Transverse colon (tissue), 4 donors: ENCODE results near the gene REM2. TPM values are rescaled to one million over a fixed set of nuclear protein-coding genes. Genes with fewer than 3 reads are reported as not detected.

Source experiments
- DNase-seq: peaks from one replicate; pipeline ENCODE4 v3.0.0-alpha.2; 2019
- H3K27ac ChIP-seq, 4 donors: fragments of 200-600 bp; sonication (generic); 2 replicates each; pipeline ENCODE4 v1.5.1; 2016 to 2018; ENCODE audit warnings: inconsistent platforms in 4 of 4
- H3K27me3 ChIP-seq: fragments of 200-600 bp; sonication (generic); 2 replicates; pipeline ENCODE4 v1.5.1; 2017; ENCODE audit warnings: inconsistent platforms
- H3K36me3 ChIP-seq, 4 donors: fragments of 200-600 bp; sonication (generic); 2 replicates each; pipeline ENCODE4 v1.5.1; 2017 to 2019; ENCODE audit warnings: inconsistent platforms in 4 of 4
- H3K4me1 ChIP-seq, 4 donors: fragments of 200-600 bp; sonication (generic); 2 replicates each; pipeline ENCODE4 v1.5.1; 2017 to 2020; ENCODE audit warnings: inconsistent platforms in 4 of 4
- H3K4me3 ChIP-seq, 4 donors: fragments of 200-600 bp; sonication (generic); 1 replicate in 1 of 4; 2 replicates in 3 of 4; pipeline versions ENCODE4 v1.5.1 to v1.6.1; 2017 to 2019; ENCODE audit warnings: inconsistent platforms in 4 of 4
- H3K9me3 ChIP-seq, 2 donors: fragments of 200-600 bp; sonication (generic); 2 replicates each; pipeline ENCODE4 v1.5.1; 2017 to 2019; ENCODE audit warnings: inconsistent platforms in 2 of 2
- EP300 ChIP-seq: sonication (generic); formaldehyde crosslinking; IDR thresholded peaks from one replicate; pipeline ENCODE4 v1.6.1; 2017; ENCODE audit warnings: antibody characterized with exemption, low read depth
- POLR2A ChIP-seq: fragments of 450-650 bp; IDR thresholded peaks from one replicate; pipeline ENCODE4 v1.6.1; 2016; ENCODE audit warnings: antibody characterized with exemption, mild to moderate bottlenecking, moderate library complexity
- POLR2AphosphoS5 ChIP-seq, 3 donors: sonication (generic); formaldehyde crosslinking; IDR thresholded peaks; one replicate each; pipeline ENCODE4 v1.6.1; 2016; ENCODE audit warnings: antibody characterized with exemption in 3 of 3
- WGBS, 2 donors: methylation state at CpG; one replicate each; pipeline ENCODE4 v1.1.5; 2018; ENCODE audit warnings: low coverage in 1 of 2; 5-methylcytosine and 5-hydroxymethylcytosine counted together
- in situ Hi-C, 4 donors: fragments of 200-750 bp; cut with MboI; loops; one replicate each; pipeline versions ENCODE4 v1.15.0 to v1.15.1; 2017; ENCODE audit warnings: low sequenced_read_pairs in 3 of 4, low pct_ligation_motif_present in 1 of 4, low pct_unique_long_range_greater_than_20kb in 1 of 4
- intact Hi-C: fragments of 100-400 bp; cut with DNase I; formaldehyde crosslinking; loops from one replicate; pipeline ENCODE4 v1.15.1; 2023; ENCODE audit warnings: low total_unique reads
- total RNA-seq, 4 donors: library from RNA; depleted of rRNA; stranded (reverse); fragments of >200 nt; gene quantifications; one replicate each; pipeline ENCODE4 v1.1.0, GENCODE V29; 2016
- TF ChIP-seq, protein P1 (sequence below), 5 experiments: fragments of 200-600 bp in 3 of 5; fragments of 450-650 bp in 2 of 5; sonication (generic) in 3 of 5; IDR thresholded peaks; 1 replicate in 2 of 5; 2 replicates in 3 of 5; pipeline ENCODE4 v1.5.1; 2016 to 2017; ENCODE audit warnings: antibody characterized with exemption in 5 of 5, inconsistent platforms in 3 of 5, mild to moderate bottlenecking in 2 of 5, moderate library complexity in 1 of 5

The REM2 gene
- total RNA-seq, 4 donors from 2014 or later = 0.27 to 5.2 (median 2.1) TPM; not detected in 1

DNA sequence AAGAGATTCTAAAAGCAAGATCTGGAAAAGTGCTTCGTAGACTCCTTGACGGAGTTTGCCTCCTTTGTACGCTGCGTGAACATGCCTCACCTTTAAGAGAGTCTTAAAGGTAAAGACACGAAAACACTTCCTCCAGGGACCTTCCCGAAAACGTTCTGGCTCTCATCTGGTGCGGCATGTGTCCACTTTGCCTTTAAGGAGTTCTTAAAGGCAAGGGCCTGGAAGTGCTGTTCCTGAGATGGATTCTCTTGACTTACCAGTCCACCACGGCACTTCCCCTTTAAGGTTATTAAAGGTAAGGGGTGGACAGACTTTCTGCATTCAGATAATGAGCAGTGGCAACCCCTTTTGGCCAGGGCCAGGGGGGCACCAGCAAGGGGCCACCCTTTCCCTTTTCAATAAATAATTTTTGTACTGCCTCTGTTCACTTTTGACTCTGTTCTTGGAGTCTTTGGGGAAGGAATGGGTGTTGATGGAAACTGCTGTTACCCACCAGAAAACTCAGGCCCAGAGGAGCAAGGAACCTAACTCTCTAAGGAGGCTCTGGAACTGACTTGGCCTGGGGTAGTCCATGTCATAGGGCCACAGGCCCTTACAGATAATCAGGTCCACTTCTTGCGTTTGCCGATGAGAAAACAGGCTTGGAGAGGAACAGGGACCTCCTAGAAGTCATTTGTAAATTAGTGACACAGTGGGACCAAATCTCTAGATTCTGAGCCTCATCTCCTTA, 4.4 kb downstream of the REM2 start:
- Histone ChIP-seq H3K4me3 (peak overlapping the region; percentile 45 to 65 (median 51)), H3K36me3 (no peaks in the 10 kb centered on the region), H3K27me3 (no peaks in the 10 kb centered on the region), H3K4me1 (peaks cover 13 to 40% (median 13%) of the 10 kb centered on the region in 4 donors), H3K9me3 (no peaks in the 10 kb centered on the region), H3K27ac (peak overlapping the region; percentile 82 to 88 (median 88))
- in situ Hi-C loops (no loop called here), intact Hi-C loops (no loop called here)
- TF ChIP-seq POLR2AphosphoS5 (IDR thresholded peaks at IDR 0.05) = peak in 1 of 3 donors; percentile 19
- no peak for TF ChIP-seq EP300
- 0 to 24% methylated on average over 4 to 11 of the region's 11 CpGs for WGBS, 2 donors
- DNase-seq = peak; percentile 78

DNA sequence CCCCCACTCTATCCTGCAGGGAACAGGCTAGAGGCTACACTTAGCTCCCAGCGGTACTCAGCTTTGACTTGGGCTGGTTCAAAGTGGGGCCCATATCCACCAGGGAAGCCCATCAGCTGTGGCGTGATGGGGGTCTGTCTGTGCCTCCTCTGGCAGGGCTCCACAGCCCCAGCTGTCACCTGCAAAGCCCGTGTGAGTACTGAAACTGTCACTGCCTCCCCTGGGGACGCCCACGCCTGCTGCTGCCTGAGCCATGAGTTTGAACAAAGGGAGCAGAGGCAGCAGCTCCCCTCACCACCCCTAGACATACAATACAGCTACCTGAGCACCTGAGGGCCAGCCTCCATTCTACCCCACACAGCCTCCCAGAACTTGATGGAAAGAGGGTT, 5.0 kb downstream of the REM2 start:
- Histone ChIP-seq H3K36me3 (no peaks in the 10 kb centered on the region), H3K4me1 (peaks cover 9 to 35% (median 10%) of the 10 kb centered on the region in 4 donors), H3K27me3 (no peaks in the 10 kb centered on the region), H3K9me3 (no peaks in the 10 kb centered on the region), H3K4me3 (peak overlapping the region in 1 of 4 donors; percentile 65), H3K27ac (peak overlapping the region; percentile 82 to 88 (median 88))
- in situ Hi-C loops (no loop called here), intact Hi-C loops (no loop called here)
- 76% methylated on average over 2 of the region's 5 CpGs; no CpG with 5 or more reads in 1 of the 2 donors for WGBS, 2 donors
- DNase-seq = peak; percentile 62
- no peak for TF ChIP-seq POLR2AphosphoS5 (IDR thresholded peaks at IDR 0.05)
- no peak for TF ChIP-seq POLR2A
- TF ChIP-seq, protein P1, sequence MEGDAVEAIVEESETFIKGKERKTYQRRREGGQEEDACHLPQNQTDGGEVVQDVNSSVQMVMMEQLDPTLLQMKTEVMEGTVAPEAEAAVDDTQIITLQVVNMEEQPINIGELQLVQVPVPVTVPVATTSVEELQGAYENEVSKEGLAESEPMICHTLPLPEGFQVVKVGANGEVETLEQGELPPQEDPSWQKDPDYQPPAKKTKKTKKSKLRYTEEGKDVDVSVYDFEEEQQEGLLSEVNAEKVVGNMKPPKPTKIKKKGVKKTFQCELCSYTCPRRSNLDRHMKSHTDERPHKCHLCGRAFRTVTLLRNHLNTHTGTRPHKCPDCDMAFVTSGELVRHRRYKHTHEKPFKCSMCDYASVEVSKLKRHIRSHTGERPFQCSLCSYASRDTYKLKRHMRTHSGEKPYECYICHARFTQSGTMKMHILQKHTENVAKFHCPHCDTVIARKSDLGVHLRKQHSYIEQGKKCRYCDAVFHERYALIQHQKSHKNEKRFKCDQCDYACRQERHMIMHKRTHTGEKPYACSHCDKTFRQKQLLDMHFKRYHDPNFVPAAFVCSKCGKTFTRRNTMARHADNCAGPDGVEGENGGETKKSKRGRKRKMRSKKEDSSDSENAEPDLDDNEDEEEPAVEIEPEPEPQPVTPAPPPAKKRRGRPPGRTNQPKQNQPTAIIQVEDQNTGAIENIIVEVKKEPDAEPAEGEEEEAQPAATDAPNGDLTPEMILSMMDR (IDR thresholded peaks at IDR 0.05) = no peak
- TF ChIP-seq EP300 = no peak

DNA sequence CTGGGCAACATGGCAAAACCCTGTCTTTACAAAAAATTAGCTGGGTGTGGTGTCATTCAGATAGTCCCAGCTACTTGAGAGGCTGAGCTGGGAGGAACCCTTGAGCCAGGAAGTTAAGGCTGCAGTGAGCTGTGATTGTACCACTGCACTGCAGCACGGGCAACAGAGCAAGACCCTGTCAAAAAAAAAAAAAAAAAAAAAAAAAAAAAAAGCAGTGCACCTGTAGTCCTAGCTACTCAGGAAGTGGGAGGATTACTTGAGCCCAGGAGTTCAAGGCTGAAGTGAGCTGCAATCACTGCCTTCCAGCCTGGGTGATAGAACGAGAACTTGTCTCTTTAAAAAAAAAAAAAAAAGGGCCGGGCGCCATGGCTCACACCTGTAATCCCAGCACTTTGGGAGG, 5.6 kb downstream of the REM2 start:
- in situ Hi-C loops (no loop called here), intact Hi-C loops (no loop called here)
- no peak for TF ChIP-seq POLR2AphosphoS5 (IDR thresholded peaks at IDR 0.05)
- TF ChIP-seq, protein P1 (IDR thresholded peaks at IDR 0.05) = no peak
- TF ChIP-seq POLR2A = no peak
- TF ChIP-seq EP300 = no peak
- no peaks in the 10 kb centered on the region for H3K9me3 ChIP-seq
- 49 to 80% methylated on average over 1 to 4 of the region's 4 CpGs for WGBS, 2 donors
- no peaks in the 10 kb centered on the region for H3K36me3 ChIP-seq
- H3K27me3 ChIP-seq = no peaks in the 10 kb centered on the region
- H3K27ac ChIP-seq = peak overlapping the region in 2 of 4 donors; percentile 88
- no peak overlapping the region for H3K4me3 ChIP-seq
- no peak for DNase-seq
- peaks cover 5 to 31% (median 10%) of the 10 kb centered on the region in 4 donors for H3K4me1 ChIP-seq

DNA sequence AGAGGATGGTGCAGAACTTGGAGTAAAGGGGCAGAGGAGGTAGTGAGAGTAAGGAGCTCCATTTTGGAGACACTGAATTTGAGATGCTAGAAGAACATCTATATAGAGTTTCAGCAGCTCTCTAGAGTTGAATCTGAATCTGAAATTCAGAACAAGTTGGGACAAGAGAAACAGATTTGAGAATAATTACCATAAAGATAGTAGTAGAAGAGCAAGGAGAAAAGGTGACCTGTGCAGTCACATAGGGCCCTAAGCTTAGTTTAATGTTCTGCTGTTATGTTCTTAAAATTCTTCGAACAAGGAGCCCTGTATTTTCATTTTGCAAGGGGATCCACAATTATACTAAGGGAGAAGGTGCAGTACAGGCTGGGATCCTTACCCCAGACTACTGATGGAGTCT, 7.4 kb downstream of the REM2 start:
- in situ Hi-C loops = no loop called here

More for the DNA sequence above, 7.4 kb downstream of the REM2 start:
- no peaks in the 10 kb centered on the region for H3K36me3 ChIP-seq
- no peak overlapping the region for H3K27ac ChIP-seq
- 91 to 100% methylated on average over 1 of the region's 1 CpG for WGBS, 2 donors
- H3K27me3 ChIP-seq = no peaks in the 10 kb centered on the region
- H3K9me3 ChIP-seq = no peaks in the 10 kb centered on the region
- TF ChIP-seq EP300 = no peak
- TF ChIP-seq, protein P1 (IDR thresholded peaks at IDR 0.05) = no peak
- TF ChIP-seq POLR2AphosphoS5 (IDR thresholded peaks at IDR 0.05) = no peak
- no peak for TF ChIP-seq POLR2A
- intact Hi-C loops = no loop called here
- no peak overlapping the region for H3K4me3 ChIP-seq
- H3K4me1 ChIP-seq = peaks cover 5 to 26% (median 10%) of the 10 kb centered on the region in 4 donors
- DNase-seq = no peak
